ENCODE data around the gene OSBPL9. TPM values are rescaled to one million over a fixed set of nuclear protein-coding genes. Genes with fewer than 3 reads are reported as not detected.

OSBPL9 gene
- total and polyA plus RNA-seq, 9 of the 15 experiments (the other 6 are each of a cell fraction or from before 2014, with no cell fraction given), result 43.9 to 217 (median 170) TPM

DNA sequence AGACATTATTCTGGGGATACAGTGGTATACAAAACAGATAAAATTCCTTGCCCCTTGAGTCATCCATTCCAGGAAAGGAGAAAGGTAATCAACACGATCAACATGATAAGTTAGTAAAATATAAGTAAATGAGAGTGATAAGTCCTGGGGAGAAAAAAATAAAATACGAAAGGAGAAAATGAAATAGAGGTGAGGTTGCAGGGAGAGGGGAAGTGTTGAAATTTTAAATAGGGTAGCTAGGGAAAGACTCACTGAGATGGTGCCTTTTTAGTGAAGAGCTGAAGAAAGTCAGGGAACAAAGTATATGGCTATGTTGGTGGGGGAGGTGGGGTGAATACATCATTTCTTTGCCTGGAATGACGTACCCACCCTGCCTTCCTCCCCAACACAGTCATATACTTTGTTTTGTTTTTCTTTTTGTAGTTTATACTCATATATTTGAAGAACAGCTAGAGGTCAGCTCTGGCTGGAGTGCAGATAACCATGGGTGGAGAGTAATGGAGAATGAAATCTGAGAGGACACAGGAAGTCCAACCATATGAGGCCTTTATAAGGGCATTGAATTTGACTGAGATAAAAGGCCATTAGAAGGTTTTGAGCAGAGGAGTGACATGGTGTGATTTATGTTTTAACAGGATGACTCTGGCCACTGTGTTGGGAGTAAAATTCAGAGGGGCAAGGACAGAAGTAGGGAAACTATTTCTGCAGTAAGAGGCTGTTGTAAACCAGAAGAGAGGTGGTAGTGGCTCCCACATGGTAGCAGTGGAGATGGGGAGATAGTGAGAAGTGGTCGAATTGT, 54.8 kb downstream of the OSBPL9 start (continued):
- peak; percentile 88; the same call in 1 of the 2 replicates for TF ChIP-seq ARID3A (IDR thresholded peaks at IDR 0.05; ENCODE audit: borderline replicate concordance, low read depth, low read length)
- no peak for TF ChIP-seq NFXL1 (CRISPR knock-in tag; IDR thresholded peaks at IDR 0.05)
- TF ChIP-seq NR0B1 (IDR thresholded peaks at IDR 0.05; ENCODE audit: partially characterized antibody), result no peak
- TF ChIP-seq, protein P1, sequence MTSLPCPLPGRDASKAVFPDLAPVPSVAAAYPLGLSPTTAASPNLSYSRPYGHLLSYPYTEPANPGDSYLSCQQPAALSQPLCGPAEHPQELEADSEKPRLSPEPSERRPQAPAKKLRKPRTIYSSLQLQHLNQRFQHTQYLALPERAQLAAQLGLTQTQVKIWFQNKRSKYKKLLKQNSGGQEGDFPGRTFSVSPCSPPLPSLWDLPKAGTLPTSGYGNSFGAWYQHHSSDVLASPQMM (CRISPR knock-in tag; IDR thresholded peaks at IDR 0.05), result no peak
- peak; percentile 47 for TF ChIP-seq CHD4 (IDR thresholded peaks at IDR 0.05; ENCODE audit: insufficient read depth, insufficient replicate concordance, low read depth, low read length, poor library complexity, severe bottlenecking)
- TF ChIP-seq FOXJ2 (tag; IDR thresholded peaks at IDR 0.05), result no peak
- TF ChIP-seq, protein P2, sequence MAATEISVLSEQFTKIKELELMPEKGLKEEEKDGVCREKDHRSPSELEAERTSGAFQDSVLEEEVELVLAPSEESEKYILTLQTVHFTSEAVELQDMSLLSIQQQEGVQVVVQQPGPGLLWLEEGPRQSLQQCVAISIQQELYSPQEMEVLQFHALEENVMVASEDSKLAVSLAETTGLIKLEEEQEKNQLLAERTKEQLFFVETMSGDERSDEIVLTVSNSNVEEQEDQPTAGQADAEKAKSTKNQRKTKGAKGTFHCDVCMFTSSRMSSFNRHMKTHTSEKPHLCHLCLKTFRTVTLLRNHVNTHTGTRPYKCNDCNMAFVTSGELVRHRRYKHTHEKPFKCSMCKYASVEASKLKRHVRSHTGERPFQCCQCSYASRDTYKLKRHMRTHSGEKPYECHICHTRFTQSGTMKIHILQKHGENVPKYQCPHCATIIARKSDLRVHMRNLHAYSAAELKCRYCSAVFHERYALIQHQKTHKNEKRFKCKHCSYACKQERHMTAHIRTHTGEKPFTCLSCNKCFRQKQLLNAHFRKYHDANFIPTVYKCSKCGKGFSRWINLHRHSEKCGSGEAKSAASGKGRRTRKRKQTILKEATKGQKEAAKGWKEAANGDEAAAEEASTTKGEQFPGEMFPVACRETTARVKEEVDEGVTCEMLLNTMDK (IDR thresholded peaks at IDR 0.05; ENCODE audit: borderline replicate concordance, insufficient read depth, low read depth, low read length, poor library complexity, severe bottlenecking), result no peak
- TF ChIP-seq, protein P3, sequence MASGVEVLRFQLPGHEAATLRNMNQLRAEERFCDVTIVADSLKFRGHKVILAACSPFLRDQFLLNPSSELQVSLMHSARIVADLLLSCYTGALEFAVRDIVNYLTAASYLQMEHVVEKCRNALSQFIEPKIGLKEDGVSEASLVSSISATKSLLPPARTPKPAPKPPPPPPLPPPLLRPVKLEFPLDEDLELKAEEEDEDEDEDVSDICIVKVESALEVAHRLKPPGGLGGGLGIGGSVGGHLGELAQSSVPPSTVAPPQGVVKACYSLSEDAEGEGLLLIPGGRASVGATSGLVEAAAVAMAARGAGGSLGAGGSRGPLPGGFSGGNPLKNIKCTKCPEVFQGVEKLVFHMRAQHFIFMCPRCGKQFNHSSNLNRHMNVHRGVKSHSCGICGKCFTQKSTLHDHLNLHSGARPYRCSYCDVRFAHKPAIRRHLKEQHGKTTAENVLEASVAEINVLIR (CRISPR knock-in tag; IDR thresholded peaks at IDR 0.05), result no peak
- TF ChIP-seq, protein P4, sequence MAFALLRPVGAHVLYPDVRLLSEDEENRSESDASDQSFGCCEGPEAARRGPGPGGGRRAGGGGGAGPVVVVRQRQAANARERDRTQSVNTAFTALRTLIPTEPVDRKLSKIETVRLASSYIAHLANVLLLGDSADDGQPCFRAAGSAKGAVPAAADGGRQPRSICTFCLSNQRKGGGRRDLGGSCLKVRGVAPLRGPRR (CRISPR knock-in tag; IDR thresholded peaks at IDR 0.05), result no peak
- TF ChIP-seq MECOM (CRISPR knock-in tag; IDR thresholded peaks at IDR 0.05), result peak; percentile 86; the same call in 1 of the 2 replicates
- TF ChIP-seq MTA1 (IDR thresholded peaks at IDR 0.05; ENCODE audit: borderline replicate concordance), result no peak; the same call in 1 of the 2 replicates
- peak; percentile 74; the same call in 1 of the 2 replicates for TF ChIP-seq ESRRA (IDR thresholded peaks at IDR 0.05; ENCODE audit: borderline replicate concordance, low read depth)
- TF ChIP-seq, protein P5, sequence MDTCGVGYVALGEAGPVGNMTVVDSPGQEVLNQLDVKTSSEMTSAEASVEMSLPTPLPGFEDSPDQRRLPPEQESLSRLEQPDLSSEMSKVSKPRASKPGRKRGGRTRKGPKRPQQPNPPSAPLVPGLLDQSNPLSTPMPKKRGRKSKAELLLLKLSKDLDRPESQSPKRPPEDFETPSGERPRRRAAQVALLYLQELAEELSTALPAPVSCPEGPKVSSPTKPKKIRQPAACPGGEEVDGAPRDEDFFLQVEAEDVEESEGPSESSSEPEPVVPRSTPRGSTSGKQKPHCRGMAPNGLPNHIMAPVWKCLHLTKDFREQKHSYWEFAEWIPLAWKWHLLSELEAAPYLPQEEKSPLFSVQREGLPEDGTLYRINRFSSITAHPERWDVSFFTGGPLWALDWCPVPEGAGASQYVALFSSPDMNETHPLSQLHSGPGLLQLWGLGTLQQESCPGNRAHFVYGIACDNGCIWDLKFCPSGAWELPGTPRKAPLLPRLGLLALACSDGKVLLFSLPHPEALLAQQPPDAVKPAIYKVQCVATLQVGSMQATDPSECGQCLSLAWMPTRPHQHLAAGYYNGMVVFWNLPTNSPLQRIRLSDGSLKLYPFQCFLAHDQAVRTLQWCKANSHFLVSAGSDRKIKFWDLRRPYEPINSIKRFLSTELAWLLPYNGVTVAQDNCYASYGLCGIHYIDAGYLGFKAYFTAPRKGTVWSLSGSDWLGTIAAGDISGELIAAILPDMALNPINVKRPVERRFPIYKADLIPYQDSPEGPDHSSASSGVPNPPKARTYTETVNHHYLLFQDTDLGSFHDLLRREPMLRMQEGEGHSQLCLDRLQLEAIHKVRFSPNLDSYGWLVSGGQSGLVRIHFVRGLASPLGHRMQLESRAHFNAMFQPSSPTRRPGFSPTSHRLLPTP (IDR thresholded peaks at IDR 0.05; ENCODE audit: borderline replicate concordance, extremely low read depth, insufficient read length), result no peak
